ENCODE results near the gene SLC28A1. TPM values are rescaled to one million over a fixed set of nuclear protein-coding genes. Genes with fewer than 3 reads are reported as not detected.
A peak's percentile ranks its signal among the peaks of the same experiment; 100 is the strongest.

The SLC28A1 gene
- total and polyA plus RNA-seq, 2 experiments from 2014 or later: 0.24 to 0.45 TPM

- DNase-seq (ENCODE audit: low read depth in 1 of 2, low spot score in 1 of 2): no peak
- no peaks in the 10 kb centered on the region for H3K27me3 ChIP-seq
- no peaks in the 10 kb centered on the region for H3K9me3 ChIP-seq (ENCODE audit: low read depth)
- TF ChIP-seq CTCF (IDR thresholded peaks at IDR 0.05; ENCODE audit: low read depth, low read length): no peak
- no peak overlapping the region for H3K27ac ChIP-seq
- H3K4me1 ChIP-seq (ENCODE audit: low read depth): peaks cover 19% of the 10 kb centered on the region
- H3K4me3 ChIP-seq: no peak overlapping the region
- H3K36me3 ChIP-seq: no peaks in the 10 kb centered on the region
Measured at GRCh38 chr15:84910928-84911623, 26.6 kb downstream of the SLC28A1 start.

- DNase-seq (ENCODE audit: low read depth in 1 of 2, low spot score in 1 of 2): peak in 1 of 2 donors; percentile 100
- H3K27ac ChIP-seq: no peak overlapping the region
- H3K9me3 ChIP-seq (ENCODE audit: low read depth): no peaks in the 10 kb centered on the region
- peaks cover 15% of the 10 kb centered on the region for H3K4me1 ChIP-seq (ENCODE audit: low read depth)
- no peak for TF ChIP-seq CTCF (IDR thresholded peaks at IDR 0.05; ENCODE audit: low read depth, low read length)
- H3K4me3 ChIP-seq: no peak overlapping the region
- H3K27me3 ChIP-seq: no peaks in the 10 kb centered on the region
- H3K36me3 ChIP-seq: no peaks in the 10 kb centered on the region
Measured at GRCh38 chr15:84911879-84912660, 27.6 kb downstream of the SLC28A1 start.

- H3K4me1 ChIP-seq (ENCODE audit: low read depth): peaks cover 15% of the 10 kb centered on the region
- no peaks in the 10 kb centered on the region for H3K27me3 ChIP-seq
- H3K4me3 ChIP-seq: no peak overlapping the region
- no peak for DNase-seq (ENCODE audit: low read depth in 1 of 2, low spot score in 1 of 2)
- no peak for TF ChIP-seq CTCF (IDR thresholded peaks at IDR 0.05; ENCODE audit: low read depth, low read length)
- H3K36me3 ChIP-seq: no peaks in the 10 kb centered on the region
- no peaks in the 10 kb centered on the region for H3K9me3 ChIP-seq (ENCODE audit: low read depth)
- no peak overlapping the region for H3K27ac ChIP-seq
Measured at GRCh38 chr15:84913360-84913723, 28.9 kb downstream of the SLC28A1 start.

GRCh38 chr15:84914351-84914750 lies 29.9 kb downstream of the SLC28A1 start:
- peak overlapping the region; percentile 96 for H3K27ac ChIP-seq
- no peak for DNase-seq (ENCODE audit: low read depth in 1 of 2, low spot score in 1 of 2)

More at GRCh38 chr15:84914351-84914750, 29.9 kb downstream of the SLC28A1 start:
- peaks cover 15% of the 10 kb centered on the region for H3K4me1 ChIP-seq (ENCODE audit: low read depth)
- H3K4me3 ChIP-seq: no peak overlapping the region
- H3K27me3 ChIP-seq: no peaks in the 10 kb centered on the region
- H3K36me3 ChIP-seq: no peaks in the 10 kb centered on the region
- no peak for TF ChIP-seq CTCF (IDR thresholded peaks at IDR 0.05; ENCODE audit: low read depth, low read length)
- H3K9me3 ChIP-seq (ENCODE audit: low read depth): no peaks in the 10 kb centered on the region

Data from cardiac muscle cell (in vitro differentiated cells and primary cell).